Kidney (tissue), 14 donors: Measurements from ENCODE around the gene DGLUCY. TPM values are rescaled to one million over a fixed set of nuclear protein-coding genes. Genes with fewer than 3 reads are reported as not detected.

Experiments
- DNase-seq, 5 donors: peaks; one replicate each; pipeline ENCODE4 v3.0.0-alpha.2; 2013 to 2020
- FAIRE-seq: peaks from 2 replicates; lab custom pipeline; 2012; peaks lifted over from hg19 to GRCh38; lab: Jason Lieb, UNC
- H3K27ac ChIP-seq, 2 donors: one replicate each; pipeline ENCODE4 v1.7.0; 2013; ENCODE audit warnings: low read depth in 2 of 2, low read length in 2 of 2, inconsistent platforms in 1 of 2
- H3K27me3 ChIP-seq: one replicate; pipeline ENCODE4 v1.7.1; 2013; ENCODE audit warnings: low read length, inconsistent platforms; ENCODE audit not compliant: control insufficient read depth, insufficient read depth
- H3K36me3 ChIP-seq, 3 donors: one replicate each; pipeline versions ENCODE4 v1.7.0 to v1.7.1; 2013; ENCODE audit warnings: low read length in 3 of 3, control low read depth in 1 of 3, inconsistent platforms in 1 of 3; ENCODE audit not compliant: insufficient read depth in 3 of 3, control insufficient read depth in 2 of 3
- H3K4me1 ChIP-seq, 3 donors: one replicate each; pipeline versions ENCODE4 v1.7.0 to v1.7.1; 2013; ENCODE audit warnings: low read length in 3 of 3, inconsistent platforms in 1 of 3, low read depth in 1 of 3; ENCODE audit not compliant: control insufficient read depth in 2 of 3, insufficient read depth in 2 of 3
- H3K4me3 ChIP-seq, 3 donors: one replicate each; pipeline versions ENCODE4 v1.7.0 to v1.8.1; 2013; ENCODE audit warnings: low read length in 3 of 3, control low read depth in 1 of 3, inconsistent platforms in 1 of 3
- H3K9ac ChIP-seq, 3 donors: one replicate each; pipeline versions ENCODE4 v1.7.0 to v1.7.1; 2013; ENCODE audit warnings: low read length in 3 of 3, control low read depth in 1 of 3, inconsistent platforms in 1 of 3
- H3K9me3 ChIP-seq, 3 donors: one replicate each; pipeline versions ENCODE4 v1.7.0 to v1.7.1; 2013; ENCODE audit warnings: low read length in 3 of 3, control low read depth in 1 of 3, inconsistent platforms in 1 of 3; ENCODE audit not compliant: control insufficient read depth in 2 of 3, insufficient read depth in 1 of 3
- CTCF ChIP-seq: IDR thresholded peaks from 3 replicates; pipeline ENCODE4 v1.5.1; 2012; ENCODE audit warnings: mild to moderate bottlenecking, moderate library complexity, borderline replicate concordance; ENCODE audit not compliant: insufficient read depth; ENCODE audit errors: extremely low read depth
- intact Hi-C: fragments of 100-400 bp; cut with DNase I; formaldehyde crosslinking; loops from one replicate; pipeline ENCODE4 v1.11.1; 2022
- polyA plus RNA-seq: library from polyadenylated mRNA; stranded (reverse); fragments of 350-450 nt; fragmentation: Illumina TruSeq; extraction: RNeasy Lipid Tissue Mini Kit (QIAGEN cat#74804); gene quantifications from one replicate; pipeline ENCODE4 v1.2.3, GENCODE V29; 2014; ENCODE audit warnings: low read depth, low replicate concordance; ENCODE audit not compliant: insufficient read depth
- total RNA-seq: library from RNA; stranded (reverse); fragmentation: NEBNext Ultra II Directional; extraction: Animal tissue kit (Norgen Biotek cat#: 25700); gene quantifications from one replicate; pipeline ENCODE4 v1.2.1, GENCODE V29; 2021
- donor health status: control.
- donor health status: control.
- donor health status: control.
- donor health status: control.
- donor health status: control.
- donor health status: DM: yes; HTN: yes; CAD: no.
- donor health status: Normal renal cell carcinoma (clear cell type).

Gene DGLUCY
- total and polyA plus RNA-seq, 2 donors from 2014 or later = 79.7 to 83.4 TPM

- intact Hi-C loops = no loop called here
- H3K4me1 ChIP-seq = peaks cover 0 to 2% (median 0%) of the 10 kb centered on the region in 3 donors
- no peaks in the 10 kb centered on the region for H3K27me3 ChIP-seq
- DNase-seq = no peak
- H3K9me3 ChIP-seq = no peaks in the 10 kb centered on the region
- no peak overlapping the region for H3K9ac ChIP-seq
- FAIRE-seq = no peak
- H3K36me3 ChIP-seq = peaks cover 8 to 50% (median 41%) of the 10 kb centered on the region in 3 donors
- H3K27ac ChIP-seq = no peak overlapping the region
- no peak overlapping the region for H3K4me3 ChIP-seq
- no peak for TF ChIP-seq CTCF
Observed at GRCh38 chr14:91186515-91187066, 72.7 kb downstream of the DGLUCY start.

GRCh38 chr14:91187271-91187670 lies 73.4 kb downstream of the DGLUCY start:
- no peak for DNase-seq
- no peak for TF ChIP-seq CTCF
- Histone ChIP-seq H3K9ac (no peak overlapping the region), H3K36me3 (peaks cover 8 to 54% (median 43%) of the 10 kb centered on the region in 3 donors), H3K27me3 (no peaks in the 10 kb centered on the region), H3K27ac (no peak overlapping the region), H3K4me1 (peaks cover 0 to 2% (median 0%) of the 10 kb centered on the region in 3 donors), H3K4me3 (no peak overlapping the region), H3K9me3 (no peaks in the 10 kb centered on the region)
- intact Hi-C loops = no loop called here
- no peak for FAIRE-seq

- Histone ChIP-seq H3K4me3 (no peak overlapping the region), H3K27ac (no peak overlapping the region), H3K27me3 (no peaks in the 10 kb centered on the region), H3K9ac (no peak overlapping the region), H3K36me3 (peaks cover 4 to 47% (median 45%) of the 10 kb centered on the region in 3 donors), H3K4me1 (peaks cover 0 to 2% (median 0%) of the 10 kb centered on the region in 3 donors), H3K9me3 (no peaks in the 10 kb centered on the region)
- FAIRE-seq = no peak
- TF ChIP-seq CTCF = no peak
- intact Hi-C loops = no loop called here
- DNase-seq = no peak
Observed at GRCh38 chr14:91190853-91191252, 77.0 kb downstream of the DGLUCY start.

GRCh38 chr14:91193069-91193468 lies 79.2 kb downstream of the DGLUCY start:
- TF ChIP-seq CTCF = no peak
- no peaks in the 10 kb centered on the region for H3K27me3 ChIP-seq
- no peak overlapping the region for H3K9ac ChIP-seq
- H3K9me3 ChIP-seq = no peaks in the 10 kb centered on the region
- H3K27ac ChIP-seq = no peak overlapping the region
- intact Hi-C loops = no loop called here
- DNase-seq (no peak), FAIRE-seq (no peak)
- peaks cover 2 to 43% (median 42%) of the 10 kb centered on the region in 3 donors for H3K36me3 ChIP-seq
- H3K4me1 ChIP-seq = no peaks in the 10 kb centered on the region
- H3K4me3 ChIP-seq = no peak overlapping the region
